ENCODE measurements around the gene IFITM5. TPM values are rescaled to one million over a fixed set of nuclear protein-coding genes. Genes with fewer than 3 reads are reported as not detected.
A peak's percentile ranks its signal among the peaks of the same experiment; 100 is the strongest.
"Not testable (repeated sequence)": the region's sequence is repeated elsewhere in the genome, so short reads cannot be mapped to it uniquely, and the experiment has no call there.

IFITM5 gene
- total RNA-seq, 1 donor from 2014 or later, result not detected

DNA sequence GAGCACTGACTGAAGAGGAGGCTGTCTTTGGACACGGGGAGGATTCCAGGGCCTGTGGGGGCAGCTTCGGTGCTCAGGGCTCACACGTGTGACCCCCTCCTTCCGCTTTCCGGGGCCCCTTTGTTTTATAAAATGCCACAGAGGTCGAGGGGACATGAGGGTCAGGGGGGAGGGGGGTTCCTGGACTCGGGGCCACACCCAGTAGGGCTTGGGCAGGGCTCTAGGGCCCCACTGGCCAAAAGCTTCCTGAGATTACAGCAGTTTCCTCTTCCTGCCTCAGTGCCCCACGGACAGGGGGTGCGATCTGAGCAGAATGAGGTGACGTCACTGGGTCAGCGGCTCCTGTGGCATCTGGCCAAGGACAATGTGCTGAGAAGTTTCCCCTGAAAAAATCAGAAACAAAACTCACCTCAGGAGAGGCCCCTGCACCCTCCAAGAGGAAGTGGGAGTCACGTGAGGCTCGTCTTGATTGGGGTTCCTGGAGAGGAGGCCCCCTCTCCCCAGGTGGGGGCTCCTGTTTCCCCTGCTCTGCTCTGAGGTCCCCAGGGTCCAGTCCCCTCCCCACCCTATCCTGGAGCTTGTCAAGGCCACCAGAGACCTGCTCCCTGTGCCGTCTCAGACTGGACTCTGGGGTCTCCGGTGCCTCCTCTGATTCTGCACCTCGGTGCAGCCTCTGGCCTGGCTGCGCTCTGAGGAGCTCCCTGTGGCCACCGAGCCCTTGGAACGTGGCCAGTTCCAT, 27.7 kb upstream of the IFITM5 start:
- Histone ChIP-seq H3K9me3 (no peaks in the 10 kb centered on the region), H3K4me1 (peaks cover 40% of the 10 kb centered on the region), H3K4me3 (peak overlapping the region; percentile 0 to 9), H3K27me3 (no peaks in the 10 kb centered on the region), H3K36me3 (no peaks in the 10 kb centered on the region), H3K27ac (peak overlapping the region; percentile 93)
- TF ChIP-seq, protein P1, sequence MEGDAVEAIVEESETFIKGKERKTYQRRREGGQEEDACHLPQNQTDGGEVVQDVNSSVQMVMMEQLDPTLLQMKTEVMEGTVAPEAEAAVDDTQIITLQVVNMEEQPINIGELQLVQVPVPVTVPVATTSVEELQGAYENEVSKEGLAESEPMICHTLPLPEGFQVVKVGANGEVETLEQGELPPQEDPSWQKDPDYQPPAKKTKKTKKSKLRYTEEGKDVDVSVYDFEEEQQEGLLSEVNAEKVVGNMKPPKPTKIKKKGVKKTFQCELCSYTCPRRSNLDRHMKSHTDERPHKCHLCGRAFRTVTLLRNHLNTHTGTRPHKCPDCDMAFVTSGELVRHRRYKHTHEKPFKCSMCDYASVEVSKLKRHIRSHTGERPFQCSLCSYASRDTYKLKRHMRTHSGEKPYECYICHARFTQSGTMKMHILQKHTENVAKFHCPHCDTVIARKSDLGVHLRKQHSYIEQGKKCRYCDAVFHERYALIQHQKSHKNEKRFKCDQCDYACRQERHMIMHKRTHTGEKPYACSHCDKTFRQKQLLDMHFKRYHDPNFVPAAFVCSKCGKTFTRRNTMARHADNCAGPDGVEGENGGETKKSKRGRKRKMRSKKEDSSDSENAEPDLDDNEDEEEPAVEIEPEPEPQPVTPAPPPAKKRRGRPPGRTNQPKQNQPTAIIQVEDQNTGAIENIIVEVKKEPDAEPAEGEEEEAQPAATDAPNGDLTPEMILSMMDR (IDR thresholded peaks at IDR 0.05), result no peak
- peak; percentile 48 to 79 for TF ChIP-seq POLR2AphosphoS5 (IDR thresholded peaks at IDR 0.05; ENCODE audit: insufficient read depth in 1 of 2, low read depth in 1 of 2)
- no peak for TF ChIP-seq POLR2A (IDR thresholded peaks at IDR 0.05)
- intact Hi-C loops (cut with DNase I), result loop anchor here (2.0 kb wide), 1 partner anchor 26 kb away; no protein-coding TSS in a partner anchor
- no peak for DNase-seq (ENCODE audit: extremely low spot score in 2 of 2)

GRCh38 chr11:326592-326841, 27.2 kb upstream of the IFITM5 start:
- intact Hi-C loops (cut with DNase I), result loop anchor here (2.0 kb wide), 1 partner anchor 26 kb away; no protein-coding TSS in a partner anchor
- H3K4me1 ChIP-seq, result peaks cover 40% of the 10 kb centered on the region
- H3K9me3 ChIP-seq, result no peaks in the 10 kb centered on the region
- no peak for DNase-seq (ENCODE audit: extremely low spot score in 2 of 2)
- peak overlapping the region; percentile 93 for H3K27ac ChIP-seq
- no peaks in the 10 kb centered on the region for H3K27me3 ChIP-seq
- no peaks in the 10 kb centered on the region for H3K36me3 ChIP-seq
- H3K4me3 ChIP-seq, result peak overlapping the region in 1 of 2 donors; percentile 0
- TF ChIP-seq, protein P1 (IDR thresholded peaks at IDR 0.05), result no peak
- TF ChIP-seq POLR2A (IDR thresholded peaks at IDR 0.05) (no peak), POLR2AphosphoS5 (IDR thresholded peaks at IDR 0.05; ENCODE audit: insufficient read depth in 1 of 2, low read depth in 1 of 2) (no peak)

DNA sequence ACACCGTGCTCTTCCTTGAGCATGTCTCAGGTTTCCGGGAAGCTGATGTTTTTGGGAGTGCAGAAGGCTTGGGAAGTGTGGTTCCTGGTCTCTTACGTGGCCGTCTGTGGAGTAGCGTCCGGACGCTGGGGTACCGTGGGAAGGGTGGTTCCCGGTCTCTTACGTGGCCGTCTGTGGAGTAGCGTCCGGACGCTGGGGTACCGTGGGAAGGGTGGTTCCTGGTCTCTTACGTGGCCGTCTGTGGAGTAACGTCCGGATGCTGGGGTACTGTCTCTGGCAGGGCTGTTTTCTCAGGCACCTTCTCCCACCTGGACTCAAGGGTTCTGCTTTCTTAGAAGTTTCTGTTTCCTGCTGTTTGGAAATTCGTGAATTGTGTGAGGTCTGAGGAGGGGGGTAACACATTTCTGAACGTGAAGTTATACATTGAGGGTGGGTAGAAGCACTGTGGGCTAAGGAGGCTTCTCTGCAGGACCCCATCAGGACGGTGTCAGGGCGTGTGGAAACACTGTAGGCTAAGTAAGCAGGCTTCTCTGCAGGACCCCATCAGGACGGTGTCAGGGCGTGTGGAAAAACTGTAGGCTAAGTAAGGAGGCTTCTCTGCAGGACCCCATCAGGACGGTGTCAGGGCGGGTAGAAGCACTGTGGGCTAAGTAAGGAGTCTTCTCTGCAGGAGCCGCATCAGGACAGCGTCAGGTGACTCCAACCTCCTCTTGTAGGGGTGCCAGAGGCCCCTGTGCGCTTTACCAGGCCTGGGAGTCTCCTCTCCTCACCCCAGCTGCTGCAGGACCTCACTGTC, 26.7 kb upstream of the IFITM5 start:
- TF ChIP-seq, protein P1 (IDR thresholded peaks at IDR 0.05), result no peak
- no peak for TF ChIP-seq POLR2AphosphoS5 (IDR thresholded peaks at IDR 0.05; ENCODE audit: insufficient read depth in 1 of 2, low read depth in 1 of 2)
- no peak for TF ChIP-seq POLR2A (IDR thresholded peaks at IDR 0.05)
- H3K36me3 ChIP-seq, result no peaks in the 10 kb centered on the region
- H3K4me1 ChIP-seq, result peaks cover 42% of the 10 kb centered on the region
- no peaks in the 10 kb centered on the region for H3K9me3 ChIP-seq
- H3K4me3 ChIP-seq, result no peak overlapping the region
- peak in 1 of 2 donors; percentile 87 for DNase-seq (ENCODE audit: extremely low spot score in 2 of 2)
- intact Hi-C loops (cut with DNase I), result loop anchor here (2.0 kb wide), 1 partner anchor 27 kb away; no protein-coding TSS in a partner anchor
- no peaks in the 10 kb centered on the region for H3K27me3 ChIP-seq
- H3K27ac ChIP-seq, result peak overlapping the region; percentile 93

GRCh38 chr11:324593-325517, 25.5 kb upstream of the IFITM5 start:
- peak in 1 of 2 donors; percentile 44 for TF ChIP-seq POLR2AphosphoS5 (IDR thresholded peaks at IDR 0.05; ENCODE audit: insufficient read depth in 1 of 2, low read depth in 1 of 2)
- H3K4me3 ChIP-seq, result peak overlapping the region in 1 of 2 donors; percentile 34
- peak in 1 of 2 donors; percentile 90 for DNase-seq (ENCODE audit: extremely low spot score in 2 of 2)
- peak overlapping the region; percentile 93 for H3K27ac ChIP-seq
- H3K36me3 ChIP-seq; intact Hi-C loops (cut with DNase I); H3K27me3 ChIP-seq; H3K9me3 ChIP-seq: not testable (repeated sequence)
- peaks cover 45% of the 10 kb centered on the region for H3K4me1 ChIP-seq

- Histone ChIP-seq H3K27ac (peak overlapping the region; percentile 93), H3K4me3 (no peak overlapping the region), H3K36me3 (no peaks in the 10 kb centered on the region), H3K4me1 (peaks cover 45% of the 10 kb centered on the region), H3K27me3 (no peaks in the 10 kb centered on the region), H3K9me3 (no peaks in the 10 kb centered on the region)
- DNase-seq (ENCODE audit: extremely low spot score in 2 of 2), result no peak
- TF ChIP-seq, protein P1 (IDR thresholded peaks at IDR 0.05), result no peak
- TF ChIP-seq POLR2A (IDR thresholded peaks at IDR 0.05), result no peak
- no peak for TF ChIP-seq POLR2AphosphoS5 (IDR thresholded peaks at IDR 0.05; ENCODE audit: insufficient read depth in 1 of 2, low read depth in 1 of 2)
- intact Hi-C loops (cut with DNase I), result no loop called here
Observed at GRCh38 chr11:324156-324555, 24.8 kb upstream of the IFITM5 start.

- intact Hi-C loops (cut with DNase I); H3K27me3 ChIP-seq; H3K9me3 ChIP-seq; DNase-seq (ENCODE audit: extremely low spot score in 2 of 2); H3K36me3 ChIP-seq: not testable (repeated sequence)
- Histone ChIP-seq H3K27ac (peak overlapping the region; percentile 96), H3K4me1 (peaks cover 37% of the 10 kb centered on the region), H3K4me3 (peak overlapping the region; percentile 66 to 95)
Observed at GRCh38 chr11:319888-320273, 20.6 kb upstream of the IFITM5 start.
